Mesothelial cell of epicardium (in vitro differentiated cells): ENCODE data around the gene MAPK11. TPM values are rescaled to one million over a fixed set of nuclear protein-coding genes. Genes with fewer than 3 reads are reported as not detected.
A peak's percentile ranks its signal among the peaks of the same experiment; 100 is the strongest.

Experiments
- DNase-seq, 2 experiments: peaks; one replicate each; pipeline ENCODE4 v3.0.0; 2021; ENCODE audit warnings: low spot score in 2 of 2; ENCODE audit not compliant: unreplicated experiment in 2 of 2
- H3K27ac Mint-ChIP-seq: 2 replicates; pipeline ENCODE4 v1.8.0; 2021; ENCODE audit warnings: mixed read lengths
- H3K27me3 Mint-ChIP-seq: 2 replicates; pipeline ENCODE4 v1.8.0; 2021; ENCODE audit warnings: low read depth, mixed read lengths
- H3K36me3 Mint-ChIP-seq: 2 replicates; pipeline ENCODE4 v1.8.0; 2021; ENCODE audit warnings: mixed read lengths
- H3K4me1 Mint-ChIP-seq: 2 replicates; pipeline ENCODE4 v1.8.0; 2021; ENCODE audit warnings: mixed read lengths
- H3K4me3 Mint-ChIP-seq: 2 replicates; pipeline ENCODE4 v1.8.0; 2021; ENCODE audit warnings: mild to moderate bottlenecking, moderate library complexity, mixed read lengths
- H3K9me3 Mint-ChIP-seq: 2 replicates; pipeline ENCODE4 v1.8.0; 2021; ENCODE audit warnings: mixed read lengths
- CTCF ChIP-seq: fragments of 200-600 bp; sonication (generic); IDR thresholded peaks from one replicate; pipeline ENCODE4 v1.5.0; 2021; ENCODE audit warnings: antibody characterized with exemption; ENCODE audit not compliant: unreplicated experiment
- total RNA-seq: library from RNA; stranded (reverse); gene quantifications from 3 replicates; pipeline ENCODE4 v1.2.1, GENCODE V29; 2021

The MAPK11 gene
- total RNA-seq, 1 donor from 2014 or later, result 8.3 TPM

- H3K4me3 Mint-ChIP-seq, result peak overlapping the region; percentile 16
- peaks cover 8% of the 10 kb centered on the region for H3K4me1 Mint-ChIP-seq
- no peaks in the 10 kb centered on the region for H3K9me3 Mint-ChIP-seq
- no peak for TF ChIP-seq CTCF
- H3K27ac Mint-ChIP-seq, result peak overlapping the region; percentile 70
- peaks cover 13% of the 10 kb centered on the region for H3K36me3 Mint-ChIP-seq
- DNase-seq, result no peak
- no peaks in the 10 kb centered on the region for H3K27me3 Mint-ChIP-seq
These were observed 14.3 kb upstream of the MAPK11 start for GRCh38 chr22:50284479-50284878.

GRCh38 chr22:50283821-50284220 lies 13.6 kb upstream of the MAPK11 start:
- H3K27ac Mint-ChIP-seq, result no peak overlapping the region
- H3K9me3 Mint-ChIP-seq, result no peaks in the 10 kb centered on the region
- TF ChIP-seq CTCF, result no peak
- peaks cover 13% of the 10 kb centered on the region for H3K36me3 Mint-ChIP-seq
- H3K4me1 Mint-ChIP-seq, result peaks cover 8% of the 10 kb centered on the region
- DNase-seq, result no peak
- no peaks in the 10 kb centered on the region for H3K27me3 Mint-ChIP-seq
- no peak overlapping the region for H3K4me3 Mint-ChIP-seq

DNA sequence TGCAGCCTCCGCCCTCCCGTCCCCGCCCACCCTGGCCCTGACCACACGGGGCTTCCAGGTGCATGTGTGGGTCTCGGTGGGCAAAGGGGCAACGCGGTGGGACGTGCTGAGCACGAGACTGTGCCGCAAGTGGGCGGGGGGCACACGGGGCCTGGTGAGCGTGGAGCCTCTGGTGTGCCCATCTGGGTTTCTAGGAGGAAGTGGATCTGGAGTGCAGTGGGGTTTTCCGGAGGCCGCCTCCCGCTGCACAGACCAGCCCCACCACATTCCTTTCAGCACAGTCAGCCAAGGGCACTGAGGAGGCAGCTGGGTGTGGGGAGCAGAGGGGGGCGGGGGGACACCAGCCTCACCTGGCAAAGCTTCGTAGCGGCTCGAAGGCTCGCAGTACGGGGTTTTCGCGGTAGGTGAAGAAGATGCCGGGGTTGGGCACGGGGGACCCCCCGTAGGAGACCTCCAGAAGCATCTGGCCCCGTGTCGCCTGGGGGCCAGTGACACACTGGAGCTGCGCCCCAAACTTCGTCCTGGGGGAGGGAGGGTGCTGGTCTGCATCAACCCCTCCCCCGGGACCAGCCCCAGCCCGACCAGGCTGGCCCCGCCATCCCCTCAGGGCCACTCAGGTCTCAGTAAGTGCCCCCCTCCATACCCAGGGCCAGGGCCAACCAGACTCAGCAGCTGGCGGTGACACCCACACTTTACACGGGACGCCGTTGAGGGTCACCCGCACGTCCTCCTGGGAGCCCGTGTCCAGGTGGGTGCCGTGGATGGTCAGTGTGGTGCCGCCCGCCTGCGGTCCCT lies 12.4 kb upstream of the MAPK11 start:
- Mint-ChIP-seq H3K4me1 (peaks cover 8% of the 10 kb centered on the region), H3K36me3 (peaks cover 12% of the 10 kb centered on the region), H3K27me3 (no peaks in the 10 kb centered on the region), H3K27ac (peak overlapping the region; percentile 96), H3K9me3 (no peaks in the 10 kb centered on the region), H3K4me3 (no peak overlapping the region)
- peak; percentile 65 to 79 for DNase-seq
- TF ChIP-seq CTCF, result no peak

DNA sequence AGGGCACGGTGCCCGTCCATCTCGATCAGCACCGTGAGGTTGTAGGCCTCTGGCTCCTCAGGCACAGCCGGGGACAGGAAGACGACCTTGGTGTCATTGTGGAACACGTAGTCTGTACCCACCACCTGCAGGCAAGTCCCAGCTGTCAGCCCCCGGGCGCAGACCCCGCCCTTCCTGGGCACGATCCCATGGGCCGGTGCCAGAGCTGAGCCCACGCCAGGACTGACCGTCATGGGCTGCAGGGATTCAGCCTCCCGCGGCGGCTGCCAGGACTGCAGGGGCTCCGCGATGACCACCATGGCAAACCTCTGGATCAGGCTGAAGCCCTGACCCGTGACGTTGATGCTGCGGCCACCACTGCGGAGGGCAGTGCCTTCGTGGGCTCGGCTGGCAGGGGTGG lies 11.8 kb upstream of the MAPK11 start:
- Mint-ChIP-seq H3K27ac (peak overlapping the region; percentile 67), H3K36me3 (peaks cover 15% of the 10 kb centered on the region), H3K4me1 (peaks cover 8% of the 10 kb centered on the region), H3K4me3 (no peak overlapping the region), H3K9me3 (no peaks in the 10 kb centered on the region), H3K27me3 (no peaks in the 10 kb centered on the region)
- DNase-seq, result no peak
- no peak for TF ChIP-seq CTCF

- Mint-ChIP-seq H3K27me3 (no peaks in the 10 kb centered on the region), H3K4me1 (peaks cover 8% of the 10 kb centered on the region), H3K36me3 (peaks cover 15% of the 10 kb centered on the region), H3K27ac (no peak overlapping the region), H3K9me3 (no peaks in the 10 kb centered on the region), H3K4me3 (no peak overlapping the region)
- no peak for TF ChIP-seq CTCF
- DNase-seq, result no peak
These were observed 11.2 kb upstream of the MAPK11 start for GRCh38 chr22:50281384-50281760.
